Endometrium (tissue), 2 donors: ENCODE measurements around the gene FBXL3.
"Not testable (repeated sequence)": the region's sequence is repeated elsewhere in the genome, so short reads cannot be mapped to it uniquely, and the experiment has no call there.

Experiments used
- FAIRE-seq: peaks from 2 replicates; lab custom pipeline; 2012; peaks lifted over from hg19 to GRCh38; lab: Jason Lieb, UNC
- donor health status: control.
- donor health status: control.

Gene FBXL3

GRCh38 chr13:77026255-77026860 lies 601 bp downstream of the FBXL3 start:
- no peak for FAIRE-seq

GRCh38 chr13:77022341-77022740 lies 4.6 kb downstream of the FBXL3 start:
- FAIRE-seq: no peak

- no peak for FAIRE-seq
Observed at GRCh38 chr13:77019756-77020155, 7.2 kb downstream of the FBXL3 start.

GRCh38 chr13:77016888-77017623 lies 9.9 kb downstream of the FBXL3 start:
- no peak for FAIRE-seq

- no peak for FAIRE-seq
Observed at GRCh38 chr13:77016251-77016812, 10.6 kb downstream of the FBXL3 start.

- no peak for FAIRE-seq
Observed at GRCh38 chr13:77014906-77015685, 11.9 kb downstream of the FBXL3 start.

GRCh38 chr13:77013853-77014542 lies 13.0 kb downstream of the FBXL3 start:
- FAIRE-seq: no peak

- FAIRE-seq: not testable (repeated sequence)
Observed at GRCh38 chr13:77009719-77010118, 17.2 kb downstream of the FBXL3 start.

GRCh38 chr13:77009011-77009410 lies 17.9 kb downstream of the FBXL3 start:
- no peak for FAIRE-seq

GRCh38 chr13:77008337-77008736 lies 18.6 kb downstream of the FBXL3 start:
- FAIRE-seq: not testable (repeated sequence)

- peak; percentile 77 for FAIRE-seq
Observed at GRCh38 chr13:77002590-77003190, 24.3 kb downstream of the FBXL3 start.

GRCh38 chr13:77001963-77002587 lies 24.9 kb downstream of the FBXL3 start:
- FAIRE-seq: no peak

- no peak for FAIRE-seq
Observed at GRCh38 chr13:77001540-77001939, 25.4 kb downstream of the FBXL3 start.

- no peak for FAIRE-seq
Observed at GRCh38 chr13:77000475-77000874, 26.5 kb downstream of the FBXL3 start.

- no peak for FAIRE-seq
Observed at GRCh38 chr13:76994281-76994680, 32.7 kb downstream of the FBXL3 start.

GRCh38 chr13:76993473-76993872 lies 33.5 kb downstream of the FBXL3 start:
- FAIRE-seq: no peak

- no peak for FAIRE-seq
Observed at GRCh38 chr13:76993021-76993420, 33.9 kb downstream of the FBXL3 start.

GRCh38 chr13:76992548-76993001 lies 34.4 kb downstream of the FBXL3 start:
- no peak for FAIRE-seq

GRCh38 chr13:76991796-76992547 lies 35.0 kb downstream of the FBXL3 start, which contains the start of gene CLN5:
Gene CLN5 (plus strand): TSS chr13:76992081. CDS start chr13:76992099, 18 bp downstream.
- FAIRE-seq: no peak

GRCh38 chr13:76991432-76991795 lies 35.5 kb downstream of the FBXL3 start:
- FAIRE-seq: no peak
